Measurements from ENCODE around the gene COL18A1.

DNA sequence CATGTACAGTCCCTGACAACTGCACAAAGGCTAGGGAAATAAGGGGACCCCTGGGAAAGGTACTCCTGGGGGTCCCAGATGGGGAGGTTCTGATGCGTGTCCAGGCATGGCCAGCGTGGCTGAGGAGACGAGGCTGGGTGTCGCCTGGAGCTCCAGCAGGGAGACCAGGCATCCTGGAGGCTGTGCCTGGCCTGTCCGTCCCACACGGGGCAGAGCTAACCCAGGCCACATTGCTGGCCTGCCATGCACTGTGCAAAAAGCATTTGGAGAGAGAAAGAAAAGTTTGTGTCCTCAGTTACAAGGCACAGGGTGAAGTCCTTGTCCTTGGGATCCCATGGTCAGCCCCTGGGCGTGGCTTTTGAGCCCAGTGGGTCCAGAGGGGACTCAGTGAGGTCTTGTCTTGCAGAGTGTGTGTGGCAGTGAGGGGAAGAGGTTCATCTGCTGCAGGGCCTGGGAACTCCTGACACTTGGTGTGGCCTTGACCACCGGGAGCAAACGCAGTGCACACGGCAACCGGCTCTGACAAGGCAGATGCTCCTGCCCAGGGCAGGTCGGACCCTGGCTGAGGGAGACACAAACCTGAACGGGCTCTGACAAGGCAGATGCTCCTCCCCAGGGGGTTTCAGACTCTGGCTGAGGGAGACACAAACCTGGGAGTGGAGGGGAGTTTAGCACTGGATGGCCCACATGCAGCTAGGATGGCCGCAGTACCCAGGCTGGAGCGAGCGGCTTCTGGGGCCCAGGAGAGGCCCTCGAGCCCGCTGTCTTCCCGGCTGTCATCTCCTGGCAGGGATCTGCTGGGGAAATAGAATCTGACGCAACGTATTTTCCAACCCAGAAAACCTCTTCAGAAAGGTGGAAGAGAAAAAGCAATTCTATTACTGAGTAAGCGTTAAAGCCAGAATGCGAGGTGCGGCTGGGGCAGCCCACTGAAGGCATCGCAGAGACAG lies 37.3 kb upstream of the COL18A1 start:
- no peak for TF ChIP-seq POLR2A (IDR thresholded peaks at IDR 0.05)
- no peak for TF ChIP-seq CTCF (IDR thresholded peaks at IDR 0.05)

Data from transverse colon (tissue), 3 donors.